K562 (cell line): ENCODE results near the gene ATXN7L1. TPM values are rescaled to one million over a fixed set of nuclear protein-coding genes. Genes with fewer than 3 reads are reported as not detected.

Experiments used
- ATAC-seq: fragments of 200-7000 bp; cut with Tn5 transposase; 3 replicates; pipeline ENCODE4 v1.9.1; 2020; ENCODE audit warnings: moderate library complexity
- BruUV-seq: library from RNA; stranded (reverse); fragments of 400-500 nt; replicated peaks from 2 replicates; lab custom pipeline; 2021; lab: Mats Ljungman, UMichigan
- CTCF ChIA-PET: fragments of 300-600 bp; formaldehyde crosslinking; extraction: SDS; loops from one replicate; lab custom pipeline; 2021; ENCODE audit warnings: low intra/inter-chr PET ratio; lab: Yijun Ruan, JAX
- POLR2A ChIA-PET: fragments of 300-600, 350-650 bp; sonication (Branson Sonifier 250); formaldehyde crosslinking; extraction: SDS; loops from one replicate; lab custom pipeline; 2021; ENCODE audit warnings: antibody characterized with exemption, inconsistent platforms; lab: Yijun Ruan, JAX
- DNase-seq, 4 experiments: peaks; one replicate each; pipeline versions ENCODE4 v3.0.0 to v3.0.0-alpha.2; 2011 to 2018; ENCODE audit warnings: low spot score in 3 of 4, mixed read lengths in 3 of 4; ENCODE audit errors: extremely low read depth in 1 of 4
- FAIRE-seq: peaks from 2 replicates; lab custom pipeline; 2011; peaks lifted over from hg19 to GRCh38; lab: Jason Lieb, UNC
- H2AFZ ChIP-seq: 2 replicates; pipeline ENCODE4 v1.6.0; 2011; ENCODE audit warnings: low read depth, low read length, control low read depth, inconsistent platforms
- H3K27ac ChIP-seq: fragments of 200-600 bp; 3 replicates; pipeline ENCODE4 v1.8.0; 2011; ENCODE audit warnings: low read depth, mild to moderate bottlenecking, control low read depth, inconsistent platforms, low read length, moderate library complexity, mixed read lengths; ENCODE audit errors: extremely low read depth
- H3K27me3 ChIP-seq, 2 experiments: fragments of 300-600 bp in 1 of 2; 2 replicates in 1 of 2; 3 replicates in 1 of 2; pipeline versions ENCODE4 v1.6.0 to v1.8.0; 2011; ENCODE audit warnings: inconsistent platforms in 2 of 2, low read length in 2 of 2, mild to moderate bottlenecking in 1 of 2, mixed read lengths in 1 of 2, moderate library complexity in 1 of 2; ENCODE audit not compliant: control insufficient read depth in 2 of 2, insufficient read depth in 2 of 2
- H3K36me3 ChIP-seq: fragments of 300-600 bp; 3 replicates; pipeline ENCODE4 v1.8.0; 2011; ENCODE audit warnings: mild to moderate bottlenecking, low read length, inconsistent platforms; ENCODE audit not compliant: control insufficient read depth, insufficient read depth
- H3K4me1 ChIP-seq, 2 experiments: fragments of 200-600 bp in 1 of 2; replicated peaks in 1 of 2; 2 replicates in 1 of 2; 3 replicates in 1 of 2; pipeline versions ENCODE4 v1.5.1 to v1.8.0; 2011; ENCODE audit warnings: inconsistent platforms in 2 of 2, low read length in 2 of 2, mild to moderate bottlenecking in 1 of 2, mixed read lengths in 1 of 2, moderate library complexity in 1 of 2; ENCODE audit not compliant: control insufficient read depth in 2 of 2, insufficient read depth in 2 of 2
- H3K4me2 ChIP-seq: 2 replicates; pipeline ENCODE4 v1.6.1; 2011; ENCODE audit warnings: low read length, control low read depth, inconsistent platforms, mixed read lengths; ENCODE audit not compliant: insufficient read depth
- H3K4me3 ChIP-seq: fragments of 200-600 bp; sonication (generic), shearing (Covaris generic); 2 replicates; pipeline ENCODE4 v1.5.1; 2016; ENCODE audit warnings: control low read depth, inconsistent platforms
- H3K79me2 ChIP-seq: fragments of 200-600 bp; 3 replicates; pipeline ENCODE4 v1.8.0; 2011; ENCODE audit warnings: low read length, inconsistent platforms; ENCODE audit not compliant: control insufficient read depth, insufficient read depth
- H3K9ac ChIP-seq, 2 experiments: 2 replicates each; pipeline versions ENCODE4 v1.6.0 to v1.6.1; 2011; ENCODE audit warnings: low read depth in 2 of 2, low read length in 2 of 2, control low read depth in 1 of 2, inconsistent platforms in 1 of 2, mild to moderate bottlenecking in 1 of 2, mixed read lengths in 1 of 2; ENCODE audit not compliant: insufficient read depth in 1 of 2
- H3K9me1 ChIP-seq: one replicate; pipeline ENCODE4 v1.6.0; 2011; ENCODE audit warnings: inconsistent platforms, mild to moderate bottlenecking, low read length, moderate library complexity; ENCODE audit not compliant: control insufficient read depth, insufficient read depth
- H3K9me3 ChIP-seq: replicated peaks from 2 replicates; pipeline ENCODE4 v1.5.1; 2011; ENCODE audit warnings: low read depth, low read length, inconsistent platforms; ENCODE audit not compliant: control insufficient read depth, insufficient read depth
- H4K20me1 ChIP-seq: replicated peaks from 2 replicates; pipeline ENCODE4 v1.6.1; 2011; ENCODE audit warnings: low read length, inconsistent platforms, mixed read lengths; ENCODE audit not compliant: control insufficient read depth, insufficient read depth
- ARHGAP35 ChIP-seq: fragments of 450-650 bp; IDR thresholded peaks from 2 replicates; pipeline ENCODE4 v1.6.1; 2018; ENCODE audit not compliant: partially characterized antibody
- L3MBTL2 ChIP-seq: fragments of 450-650 bp; IDR thresholded peaks from 2 replicates; pipeline ENCODE4 v1.6.1; 2016; ENCODE audit warnings: mild to moderate bottlenecking, moderate library complexity
- NR2C2 ChIP-seq, 2 experiments: fragments of 200-800 bp in 1 of 2; sonication (Bioruptor generic) in 1 of 2; sonication (generic) in 1 of 2; formaldehyde crosslinking in 1 of 2; IDR thresholded peaks; 2 replicates each; pipeline versions ENCODE4 v1.6.1 to v1.8.0; 2016 to 2022; ENCODE audit warnings: mild to moderate bottlenecking in 1 of 2, missing compliant biosample characterization in 1 of 2, missing genetic modification characterization in 1 of 2, missing genetic modification reagents in 1 of 2
- POLR2G ChIP-seq: fragments of 200-400 bp; formaldehyde crosslinking; IDR thresholded peaks from 2 replicates; pipeline ENCODE4 v1.6.1; 2017; ENCODE audit warnings: low read depth, mild to moderate bottlenecking, antibody characterized with exemption, low read length, moderate library complexity
- ZFP1 ChIP-seq: fragments of 450-650 bp; formaldehyde crosslinking; IDR thresholded peaks from 2 replicates; pipeline ENCODE4 v1.4.0; 2020; ENCODE audit warnings: mild to moderate bottlenecking, mixed read lengths
- WGBS: fragments of 100-300 bp; shearing (Covaris generic); methylation state at CpG from one replicate; pipeline ENCODE4 v1.1.6; 2016; ENCODE audit warnings: low coverage, mixed read lengths; ENCODE audit not compliant: insufficient coverage; ENCODE audit errors: missing lambda C conversion rate; 5-methylcytosine and 5-hydroxymethylcytosine counted together
- in situ Hi-C: fragments of 300-500 bp; cut with MboI; formaldehyde crosslinking; loops from 4 replicates; pipeline ENCODE4 v1.15.0; 2018; ENCODE audit warnings: inconsistent platforms, mixed read lengths
- intact Hi-C: fragments of 100-400 bp; cut with micrococcal nuclease; formaldehyde crosslinking; loops from 2 replicates; pipeline ENCODE4 v1.14.2; 2022
- polyA plus RNA-seq, 8 experiments: library from polyadenylated mRNA; depleted of rRNA in 4 of 8; stranded (reverse) in 5 of 8; unstranded in 3 of 8; fragments of >200 nt; fragmentation: Nextera tagmentation in 2 of 8; fragmentation: Illumina TruSeq in 1 of 8; extraction: Ambion mirVana in 2 of 8; extraction: Trizol in 1 of 8; gene quantifications; 2 replicates each; pipeline versions ENCODE4 v1.2.1 to v1.2.3, GENCODE V29; 2011 to 2014; ENCODE audit warnings: inconsistent platforms in 1 of 8, missing spikeins in 1 of 8
- total RNA-seq, 7 experiments: library from RNA; depleted of rRNA in 6 of 7; stranded (reverse); fragments of >200 nt in 6 of 7; fragmentation: Illumina TruSeq in 2 of 7; extraction: Trizol in 2 of 7; gene quantifications; 2 replicates each; pipeline versions ENCODE4 v1.2.1 to v1.2.3, GENCODE V29; 2011 to 2021; ENCODE audit warnings: low replicate concordance in 1 of 7
- TF ChIP-seq, protein P1 (sequence below): sonication (generic); formaldehyde crosslinking; IDR thresholded peaks from 2 replicates; pipeline ENCODE4 v1.8.0; 2022; ENCODE audit warnings: mild to moderate bottlenecking, low read depth, missing genetic modification reagents
- TF ChIP-seq, protein P2 (sequence below), 2 experiments: IDR thresholded peaks; 2 replicates each; pipeline ENCODE4 v1.6.1; 2011; ENCODE audit warnings: borderline replicate concordance in 1 of 2, control low read depth in 1 of 2, low read depth in 1 of 2, low read length in 1 of 2, mild to moderate bottlenecking in 1 of 2, mixed read lengths in 1 of 2, moderate library complexity in 1 of 2; ENCODE audit not compliant: insufficient read depth in 1 of 2, insufficient read length in 1 of 2, poor library complexity in 1 of 2, severe bottlenecking in 1 of 2; ENCODE audit errors: extremely low read depth in 1 of 2
- TF ChIP-seq, protein P3 (sequence below): sonication (generic); formaldehyde crosslinking; IDR thresholded peaks from 2 replicates; pipeline ENCODE4 v1.8.1; 2023; ENCODE audit warnings: mild to moderate bottlenecking, missing genetic modification reagents
- TF ChIP-seq, protein P4 (sequence below): fragments of 250-450 bp; sonication (Bioruptor Pico); IDR thresholded peaks from 2 replicates; pipeline ENCODE4 v1.4.0; 2020; ENCODE audit warnings: borderline replicate concordance

The ATXN7L1 gene
- total and polyA plus RNA-seq, 9 of the 15 experiments (the other 6 are each of a cell fraction or from before 2014, with no cell fraction given): 6.6 to 13.7 (median 10.7) TPM

DNA sequence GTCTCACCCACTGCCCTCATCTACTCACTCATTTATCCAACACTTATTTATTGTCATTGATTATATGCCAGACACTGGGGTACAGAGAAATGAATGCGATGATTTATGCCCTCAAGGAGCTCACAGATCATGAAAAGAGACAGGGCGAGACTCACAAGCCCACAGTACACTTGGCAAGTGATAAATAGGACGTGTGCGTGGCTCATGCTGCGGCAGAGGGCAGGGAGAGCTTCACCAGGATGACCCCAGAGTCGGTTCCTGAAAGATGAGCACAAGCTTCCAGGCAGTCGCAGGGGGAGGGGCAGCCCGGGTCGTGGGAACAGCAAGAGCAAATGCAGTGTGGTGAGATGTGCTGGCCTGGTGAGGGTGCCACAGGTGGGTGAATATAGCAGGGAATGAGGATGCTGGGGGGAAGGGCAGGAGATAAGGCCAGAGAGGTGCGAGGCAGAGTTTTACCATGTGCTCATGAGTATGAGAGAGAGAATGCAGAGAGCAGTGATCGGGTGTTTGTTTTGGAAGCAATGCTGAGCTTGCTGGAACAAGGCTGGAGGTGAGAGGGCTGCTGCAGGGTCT lies 70.9 kb downstream of the ATXN7L1 start:
- WGBS: 15% methylated on average over 11 of the region's 11 CpGs
- Histone ChIP-seq H4K20me1 (peaks cover 37% of the 10 kb centered on the region), H3K27ac (no peak overlapping the region), H3K9me3 (no peaks in the 10 kb centered on the region), H3K4me3 (no peak overlapping the region), H3K9me1 (no peaks in the 10 kb centered on the region), H3K36me3 (no peaks in the 10 kb centered on the region), H3K4me2 (no peak overlapping the region), H3K9ac (no peak overlapping the region), H3K79me2 (no peaks in the 10 kb centered on the region), H3K4me1 (no peaks in the 10 kb centered on the region; a peak in 1 of 5 replicates), H3K27me3 (peaks cover 16 to 40% of the 10 kb centered on the region in 2 experiments; a peak in 4 of 5 replicates), H2AFZ (no peak overlapping the region)
- DNase-seq (no peak), ATAC-seq (no peak), FAIRE-seq (no peak)
- CTCF ChIA-PET: no interaction called here
- intact Hi-C loops (no loop called here), in situ Hi-C loops (no loop called here)
- no TSS peak for BruUV-seq
- TF ChIP-seq ZFP1 (CRISPR knock-in tag): no peak
- TF ChIP-seq, protein P1, sequence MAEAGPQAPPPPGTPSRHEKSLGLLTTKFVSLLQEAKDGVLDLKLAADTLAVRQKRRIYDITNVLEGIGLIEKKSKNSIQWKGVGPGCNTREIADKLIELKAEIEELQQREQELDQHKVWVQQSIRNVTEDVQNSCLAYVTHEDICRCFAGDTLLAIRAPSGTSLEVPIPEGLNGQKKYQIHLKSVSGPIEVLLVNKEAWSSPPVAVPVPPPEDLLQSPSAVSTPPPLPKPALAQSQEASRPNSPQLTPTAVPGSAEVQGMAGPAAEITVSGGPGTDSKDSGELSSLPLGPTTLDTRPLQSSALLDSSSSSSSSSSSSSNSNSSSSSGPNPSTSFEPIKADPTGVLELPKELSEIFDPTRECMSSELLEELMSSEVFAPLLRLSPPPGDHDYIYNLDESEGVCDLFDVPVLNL: no peak
- TF ChIP-seq, protein P2, sequence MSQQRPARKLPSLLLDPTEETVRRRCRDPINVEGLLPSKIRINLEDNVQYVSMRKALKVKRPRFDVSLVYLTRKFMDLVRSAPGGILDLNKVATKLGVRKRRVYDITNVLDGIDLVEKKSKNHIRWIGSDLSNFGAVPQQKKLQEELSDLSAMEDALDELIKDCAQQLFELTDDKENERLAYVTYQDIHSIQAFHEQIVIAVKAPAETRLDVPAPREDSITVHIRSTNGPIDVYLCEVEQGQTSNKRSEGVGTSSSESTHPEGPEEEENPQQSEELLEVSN (IDR thresholded peaks at IDR 0.05; ENCODE audit: borderline replicate concordance in 1 of 2, extremely low read depth in 1 of 2, insufficient read depth in 1 of 2, insufficient read length in 1 of 2, low read depth in 1 of 2, low read length in 1 of 2, poor library complexity in 1 of 2, severe bottlenecking in 1 of 2): peak in 1 of 2 experiments; percentile 12
- TF ChIP-seq L3MBTL2: peak; percentile 30; the same call in 1 of the 2 replicates
- no peak for TF ChIP-seq POLR2G
- TF ChIP-seq ARHGAP35: no peak
- TF ChIP-seq NR2C2 (CRISPR knock-in tag; IDR thresholded peaks at IDR 0.05): no peak
- no peak for TF ChIP-seq NR2C2 (tag; IDR thresholded peaks at IDR 0.05)
- TF ChIP-seq, protein P3, sequence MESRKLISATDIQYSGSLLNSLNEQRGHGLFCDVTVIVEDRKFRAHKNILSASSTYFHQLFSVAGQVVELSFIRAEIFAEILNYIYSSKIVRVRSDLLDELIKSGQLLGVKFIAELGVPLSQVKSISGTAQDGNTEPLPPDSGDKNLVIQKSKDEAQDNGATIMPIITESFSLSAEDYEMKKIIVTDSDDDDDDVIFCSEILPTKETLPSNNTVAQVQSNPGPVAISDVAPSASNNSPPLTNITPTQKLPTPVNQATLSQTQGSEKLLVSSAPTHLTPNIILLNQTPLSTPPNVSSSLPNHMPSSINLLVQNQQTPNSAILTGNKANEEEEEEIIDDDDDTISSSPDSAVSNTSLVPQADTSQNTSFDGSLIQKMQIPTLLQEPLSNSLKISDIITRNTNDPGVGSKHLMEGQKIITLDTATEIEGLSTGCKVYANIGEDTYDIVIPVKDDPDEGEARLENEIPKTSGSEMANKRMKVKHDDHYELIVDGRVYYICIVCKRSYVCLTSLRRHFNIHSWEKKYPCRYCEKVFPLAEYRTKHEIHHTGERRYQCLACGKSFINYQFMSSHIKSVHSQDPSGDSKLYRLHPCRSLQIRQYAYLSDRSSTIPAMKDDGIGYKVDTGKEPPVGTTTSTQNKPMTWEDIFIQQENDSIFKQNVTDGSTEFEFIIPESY: no peak
- TF ChIP-seq, protein P4, sequence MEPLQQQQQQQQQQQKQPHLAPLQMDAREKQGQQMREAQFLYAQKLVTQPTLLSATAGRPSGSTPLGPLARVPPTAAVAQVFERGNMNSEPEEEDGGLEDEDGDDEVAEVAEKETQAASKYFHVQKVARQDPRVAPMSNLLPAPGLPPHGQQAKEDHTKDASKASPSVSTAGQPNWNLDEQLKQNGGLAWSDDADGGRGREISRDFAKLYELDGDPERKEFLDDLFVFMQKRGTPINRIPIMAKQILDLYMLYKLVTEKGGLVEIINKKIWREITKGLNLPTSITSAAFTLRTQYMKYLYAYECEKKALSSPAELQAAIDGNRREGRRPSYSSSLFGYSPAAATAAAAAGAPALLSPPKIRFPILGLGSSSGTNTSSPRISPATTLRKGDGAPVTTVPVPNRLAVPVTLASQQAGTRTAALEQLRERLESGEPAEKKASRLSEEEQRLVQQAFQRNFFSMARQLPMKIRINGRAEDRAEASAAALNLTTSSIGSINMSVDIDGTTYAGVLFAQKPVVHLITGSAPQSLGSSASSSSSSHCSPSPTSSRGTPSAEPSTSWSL (CRISPR knock-in tag): no peak
- POLR2A ChIA-PET: interaction anchor here (0.5 to 1.6 kb wide), 8 partner anchors 8 to 246 kb away, joined by 3 to 6 read pairs (median 4); no protein-coding TSS in a partner anchor
